IMR-90 (cell line): ENCODE results near the gene DMXL1. TPM values are rescaled to one million over a fixed set of nuclear protein-coding genes. Genes with fewer than 3 reads are reported as not detected.
A peak's percentile ranks its signal among the peaks of the same experiment; 100 is the strongest.

Experiments used
- ATAC-seq: fragments of 200-7000 bp; cut with Tn5 transposase; 2 replicates; pipeline ENCODE4 v1.9.1; 2020; ENCODE audit warnings: low read depth, mild to moderate bottlenecking, moderate library complexity
- BruUV-seq: library from RNA; stranded (reverse); fragments of 400-500 nt; replicated peaks from 2 replicates; lab custom pipeline; 2021; lab: Mats Ljungman, UMichigan
- CTCF ChIA-PET: fragments of 300-600 bp; formaldehyde crosslinking; extraction: SDS; loops from one replicate; lab custom pipeline; 2021; ENCODE audit warnings: antibody characterized with exemption; lab: Yijun Ruan, JAX
- POLR2A ChIA-PET: fragments of 300-600 bp; sonication (Branson Sonifier 250); formaldehyde crosslinking; loops from one replicate; lab custom pipeline; 2022; ENCODE audit warnings: antibody characterized with exemption; ENCODE audit not compliant: unreplicated experiment; lab: Charles Lee
- DNase-seq: peaks from one replicate; pipeline ENCODE4 v3.0.0; 2013
- H2AFZ ChIP-seq: replicated peaks from 2 replicates; pipeline ENCODE3; 2013; ENCODE audit warnings: low read length, mild to moderate bottlenecking; ENCODE audit not compliant: poor library complexity
- H2AK5ac ChIP-seq: 2 replicates; pipeline ENCODE4 v1.6.1; 2013; ENCODE audit warnings: low read depth, low read length, inconsistent platforms
- H2AK9ac ChIP-seq: replicated peaks from 2 replicates; pipeline ENCODE3; 2013; ENCODE audit warnings: mild to moderate bottlenecking, low read depth, low read length, moderate library complexity; ENCODE audit not compliant: poor library complexity
- H2BK120ac ChIP-seq: 2 replicates; pipeline ENCODE4 v1.6.1; 2013; ENCODE audit warnings: low read depth, low read length, inconsistent platforms
- H2BK15ac ChIP-seq: 3 replicates; pipeline ENCODE4 v1.6.1; 2013; ENCODE audit warnings: low read depth, low read length, inconsistent platforms
- H2BK20ac ChIP-seq: 2 replicates; pipeline ENCODE4 v1.6.1; 2013; ENCODE audit warnings: low read depth, mild to moderate bottlenecking, inconsistent platforms, low read length, moderate library complexity
- H2BK5ac ChIP-seq: 2 replicates; pipeline ENCODE4 v1.6.1; 2013; ENCODE audit warnings: mild to moderate bottlenecking, low read depth, low read length, inconsistent platforms; ENCODE audit not compliant: poor library complexity, severe bottlenecking
- H3K14ac ChIP-seq: replicated peaks from 2 replicates; pipeline ENCODE4 v1.6.1; 2013; ENCODE audit warnings: low read depth, low read length, inconsistent platforms
- H3K18ac ChIP-seq: 2 replicates; pipeline ENCODE4 v1.6.1; 2013; ENCODE audit warnings: low read depth, low read length, control low read depth
- H3K23ac ChIP-seq: 2 replicates; pipeline ENCODE4 v1.6.1; 2013; ENCODE audit warnings: low read depth, low read length, inconsistent platforms
- H3K27ac ChIP-seq: 2 replicates; pipeline ENCODE4 v1.5.1; 2013; ENCODE audit warnings: mild to moderate bottlenecking, control low read depth, low read length; ENCODE audit not compliant: insufficient read depth
- H3K27me3 ChIP-seq: 2 replicates; pipeline ENCODE4 v1.6.1; 2013; ENCODE audit warnings: low read length; ENCODE audit not compliant: control insufficient read depth, insufficient read depth
- H3K36me3 ChIP-seq: 2 replicates; pipeline ENCODE4 v1.6.1; 2013; ENCODE audit warnings: low read length, mixed read lengths; ENCODE audit not compliant: control insufficient read depth, insufficient read depth
- H3K4ac ChIP-seq: 2 replicates; pipeline ENCODE4 v1.6.1; 2013; ENCODE audit warnings: low read depth, low read length, inconsistent platforms
- H3K4me1 ChIP-seq: 2 replicates; pipeline ENCODE4 v1.6.1; 2013; ENCODE audit warnings: low read length, mixed read lengths; ENCODE audit not compliant: control insufficient read depth, insufficient read depth
- H3K4me2 ChIP-seq: 2 replicates; pipeline ENCODE4 v1.6.1; 2013; ENCODE audit warnings: low read depth, mild to moderate bottlenecking, control low read depth, low read length, moderate library complexity
- H3K4me3 ChIP-seq: 2 replicates; pipeline ENCODE4 v1.5.1; 2013; ENCODE audit warnings: low read depth, mild to moderate bottlenecking, control low read depth, low read length, moderate library complexity; ENCODE audit not compliant: insufficient read depth
- H3K56ac ChIP-seq: 2 replicates; pipeline ENCODE4 v1.6.1; 2013; ENCODE audit warnings: low read length, inconsistent platforms; ENCODE audit not compliant: insufficient read depth; ENCODE audit errors: extremely low read depth
- H3K79me1 ChIP-seq, 2 experiments: 2 replicates each; pipeline ENCODE4 v1.6.1; 2013; ENCODE audit warnings: low read length in 2 of 2, inconsistent platforms in 1 of 2, low read depth in 1 of 2
- H3K9ac ChIP-seq: 2 replicates; pipeline ENCODE4 v1.6.1; 2013; ENCODE audit warnings: low read depth, low read length, control low read depth
- H3K9me1 ChIP-seq: 2 replicates; pipeline ENCODE4 v1.6.1; 2013; ENCODE audit warnings: low read length, inconsistent platforms; ENCODE audit not compliant: insufficient read depth
- H3K9me3 ChIP-seq: 2 replicates; pipeline ENCODE4 v1.6.1; 2013; ENCODE audit warnings: low read length; ENCODE audit not compliant: control insufficient read depth, insufficient read depth
- H4K20me1 ChIP-seq: 2 replicates; pipeline ENCODE4 v1.6.1; 2013; ENCODE audit warnings: low read length, inconsistent platforms; ENCODE audit not compliant: insufficient read depth
- H4K5ac ChIP-seq: 2 replicates; pipeline ENCODE4 v1.6.1; 2013; ENCODE audit warnings: mild to moderate bottlenecking, low read depth, low read length, control low read depth
- H4K8ac ChIP-seq, 2 experiments: 2 replicates each; pipeline ENCODE4 v1.6.1; 2013; ENCODE audit warnings: low read depth in 2 of 2, low read length in 2 of 2, control low read depth in 1 of 2, inconsistent platforms in 1 of 2
- H4K91ac ChIP-seq: 2 replicates; pipeline ENCODE4 v1.6.1; 2013; ENCODE audit warnings: low read depth, low read length, inconsistent platforms; ENCODE audit not compliant: insufficient read depth
- CEBPB ChIP-seq: IDR thresholded peaks from 2 replicates; pipeline ENCODE4 v1.6.1; 2012; ENCODE audit warnings: low read depth, low read length, improper control_type of control experiment
- CHD1 ChIP-seq: IDR thresholded peaks from 2 replicates; pipeline ENCODE4 v1.6.1; 2012; ENCODE audit warnings: low read depth, low read length, improper control_type of control experiment
- ELK1 ChIP-seq: fragments of 150-350 bp; IDR thresholded peaks from 2 replicates; pipeline ENCODE4 v1.6.1; 2016; ENCODE audit warnings: low read depth, mild to moderate bottlenecking, low read length, moderate library complexity, borderline replicate concordance
- FOS ChIP-seq: fragments of 150-350 bp; IDR thresholded peaks from 2 replicates; pipeline ENCODE4 v1.6.1; 2016; ENCODE audit warnings: low read depth, low read length
- MAFK ChIP-seq: IDR thresholded peaks from 2 replicates; pipeline ENCODE4 v1.6.1; 2012; ENCODE audit warnings: low read depth, low read length, improper control_type of control experiment
- MAZ ChIP-seq: IDR thresholded peaks from 2 replicates; pipeline ENCODE4 v1.6.1; 2012; ENCODE audit warnings: low read depth, mild to moderate bottlenecking, low read length, improper control_type of control experiment, moderate library complexity, borderline replicate concordance
- MXI1 ChIP-seq: IDR thresholded peaks from 2 replicates; pipeline ENCODE4 v1.6.1; 2012; ENCODE audit warnings: low read depth, mild to moderate bottlenecking, low read length, moderate library complexity, borderline replicate concordance
- NFE2L2 ChIP-seq: fragments of 150-350 bp; IDR thresholded peaks from 2 replicates; pipeline ENCODE4 v1.6.1; 2016; ENCODE audit warnings: low read depth, mild to moderate bottlenecking, low read length
- POLR2A ChIP-seq: IDR thresholded peaks from 2 replicates; pipeline ENCODE4 v1.6.1; 2012; ENCODE audit warnings: mild to moderate bottlenecking, low read depth, low read length
- RAD21 ChIP-seq: IDR thresholded peaks from 2 replicates; pipeline ENCODE4 v1.6.1; 2012; ENCODE audit warnings: low read length, improper control_type of control experiment
- RCOR1 ChIP-seq: IDR thresholded peaks from 2 replicates; pipeline ENCODE4 v1.6.1; 2012; ENCODE audit warnings: mild to moderate bottlenecking, low read length, improper control_type of control experiment; ENCODE audit not compliant: insufficient replicate concordance
- RFX5 ChIP-seq: IDR thresholded peaks from 2 replicates; pipeline ENCODE4 v1.8.0; 2012; ENCODE audit warnings: low read depth, mild to moderate bottlenecking, low read length, moderate library complexity
- SMC3 ChIP-seq: fragments of 150-350 bp; IDR thresholded peaks from 2 replicates; pipeline ENCODE4 v1.6.1; 2016; ENCODE audit warnings: low read depth, mild to moderate bottlenecking, antibody characterized with exemption, low read length, moderate library complexity
- USF2 ChIP-seq: fragments of 150-350 bp; IDR thresholded peaks from 2 replicates; pipeline ENCODE4 v1.6.1; 2017; ENCODE audit warnings: mild to moderate bottlenecking, antibody characterized with exemption, low read length, low read depth
- WGBS, 2 experiments: methylation state at CpG; one replicate each; pipeline versions ENCODE4 v1.1.5 to v1.1.7; 2013; ENCODE audit warnings: missing lambda C conversion rate in 2 of 2; ENCODE audit not compliant: insufficient read length in 1 of 2; ENCODE audit errors: extremely low coverage in 2 of 2; 5-methylcytosine and 5-hydroxymethylcytosine counted together
- dilution Hi-C: fragments of 300-500 bp; cut with HindIII; formaldehyde crosslinking; loops from one replicate; pipeline ENCODE4 v1.14.3; 2018; ENCODE audit warnings: low sequenced_read_pairs; ENCODE audit not compliant: unreplicated experiment
- in situ Hi-C: fragments of 300-500 bp; cut with MboI; formaldehyde crosslinking; loops from 3 replicates; pipeline ENCODE4 v1.14.3; 2019; ENCODE audit warnings: low sequenced_read_pairs, inconsistent platforms, mixed read lengths
- intact Hi-C: fragments of 100-400 bp; cut with micrococcal nuclease; formaldehyde crosslinking; loops from 2 replicates; pipeline ENCODE4 v1.10.0; 2022
- polyA plus RNA-seq, 3 experiments: library from polyadenylated mRNA; depleted of rRNA; stranded (reverse); fragments of >200 nt; gene quantifications; 2 replicates each; pipeline ENCODE4 v1.2.3, GENCODE V29; 2012; ENCODE audit warnings: low replicate concordance in 1 of 3
- total RNA-seq: library from RNA; depleted of rRNA; stranded (reverse); fragments of >200 nt; gene quantifications from 2 replicates; pipeline ENCODE4 v1.2.3, GENCODE V29; 2012

Gene DMXL1
- total and polyA plus RNA-seq, 2 of the 4 experiments (the other 2 are of a cell fraction): 8.1 to 21.5 TPM

GRCh38 chr5:119071561-119071995 lies 691 bp downstream of the DMXL1 start:
- Histone ChIP-seq H3K23ac (peak overlapping the region; percentile 89; the same call in 1 of the 2 replicates), H2BK5ac (peak overlapping the region; percentile 66), H3K9ac (peak overlapping the region; percentile 94), H3K18ac (peak overlapping the region; percentile 36), H2BK120ac (peak overlapping the region; percentile 46), H2BK15ac (no peak overlapping the region), H4K8ac (peak overlapping the region; percentile 73 to 79; a peak in 2 of 4 replicates), H2AFZ (peak overlapping the region; percentile 100), H3K27me3 (no peaks in the 10 kb centered on the region), H3K4me3 (peak overlapping the region; percentile 98), H4K91ac (peak overlapping the region; percentile 75; the same call in 1 of the 2 replicates), H3K9me3 (no peaks in the 10 kb centered on the region), H3K4me1 (no peaks in the 10 kb centered on the region), H3K14ac (peak overlapping the region; percentile 72), H2BK20ac (no peak overlapping the region), H3K79me1 (peaks cover 0 to 14% of the 10 kb centered on the region in 2 experiments; a peak in 2 of 4 replicates), H4K20me1 (no peaks in the 10 kb centered on the region), H2AK9ac (peak overlapping the region; percentile 84), H3K9me1 (no peaks in the 10 kb centered on the region), H3K27ac (peak overlapping the region; percentile 87), H3K36me3 (no peaks in the 10 kb centered on the region), H3K4me2 (peak overlapping the region; percentile 94), H3K56ac (peak overlapping the region; percentile 66; the same call in 1 of the 2 replicates), H4K5ac (peak overlapping the region; percentile 87), H3K4ac (peak overlapping the region; percentile 71), H2AK5ac (no peak overlapping the region)
- intact Hi-C loops: no loop called here
- in situ Hi-C loops: no loop called here
- POLR2A ChIA-PET: no interaction called here
- dilution Hi-C loops: no loop called here
- TF ChIP-seq MXI1 (no peak), MAZ (no peak), RCOR1 (no peak), RFX5 (no peak), FOS (no peak), RAD21 (no peak), USF2 (no peak), CEBPB (no peak), SMC3 (no peak), NFE2L2 (no peak), CHD1 (no peak), POLR2A (no peak), MAFK (no peak), ELK1 (no peak)
- CTCF ChIA-PET: interaction anchor here (0.6 kb wide), 2 partner anchors 347 to 447 kb away, joined by 3 read pairs; no protein-coding TSS in a partner anchor
- ATAC-seq (peak; percentile 4), DNase-seq (peak; percentile 2)
- BruUV-seq: no TSS peak
- 0% methylated on average over 3 of the region's 22 CpGs; no CpG with 5 or more reads in 1 of the 2 experiments for WGBS, 2 experiments
